Endothelial cell of umbilical vein (primary cell): Measurements from ENCODE around the gene GALNT17. TPM values are rescaled to one million over a fixed set of nuclear protein-coding genes. Genes with fewer than 3 reads are reported as not detected.

Experiments used
- BruUV-seq: library from RNA; stranded (reverse); fragments of 400-500 nt; replicated peaks from 2 replicates; lab custom pipeline; 2021; lab: Mats Ljungman, UMichigan
- CTCF ChIA-PET: fragments of 300-600, 350-600 bp; sonication (Branson Sonifier 250); formaldehyde crosslinking; loops from one replicate; lab custom pipeline; 2021; ENCODE audit warnings: antibody characterized with exemption, inconsistent platforms; lab: Charles Lee
- POLR2A ChIA-PET: fragments of 300-600, 350-600 bp; sonication (Branson Sonifier 250); formaldehyde crosslinking; loops from one replicate; lab custom pipeline; 2021; ENCODE audit warnings: antibody characterized with exemption, inconsistent platforms; lab: Charles Lee
- DNase-seq: peaks from one replicate; pipeline ENCODE4 v3.0.0-alpha.2; 2011; ENCODE audit warnings: low read depth, low spot score
- FAIRE-seq: peaks from 2 replicates; lab custom pipeline; 2011; peaks lifted over from hg19 to GRCh38; lab: Jason Lieb, UNC
- H2AFZ ChIP-seq: 2 replicates; pipeline ENCODE4 v1.6.0; 2012; ENCODE audit warnings: low read depth, low read length, control low read depth, inconsistent platforms
- H3K27ac ChIP-seq: 2 replicates; pipeline ENCODE4 v1.5.1; 2011; ENCODE audit warnings: low read depth, mild to moderate bottlenecking, control low read depth, low read length, moderate library complexity; ENCODE audit not compliant: insufficient read depth
- H3K27me3 ChIP-seq, 2 experiments: 2 replicates each; pipeline versions ENCODE4 v1.6.0 to v1.6.1; 2011; ENCODE audit warnings: low read length in 2 of 2, mixed read lengths in 1 of 2; ENCODE audit not compliant: control insufficient read depth in 2 of 2, insufficient read depth in 2 of 2
- H3K36me3 ChIP-seq, 2 experiments: 2 replicates in 1 of 2; 3 replicates in 1 of 2; pipeline ENCODE4 v1.5.1; 2011; ENCODE audit warnings: low read length in 2 of 2, mild to moderate bottlenecking in 1 of 2, moderate library complexity in 1 of 2; ENCODE audit not compliant: control insufficient read depth in 2 of 2, insufficient read depth in 2 of 2; ENCODE audit errors: extremely low read depth in 1 of 2
- H3K4me1 ChIP-seq: 3 replicates; pipeline ENCODE4 v1.5.1; 2011; ENCODE audit warnings: mild to moderate bottlenecking, low read length; ENCODE audit not compliant: control insufficient read depth, insufficient read depth; ENCODE audit errors: extremely low read depth
- H3K4me2 ChIP-seq: 2 replicates; pipeline ENCODE4 v1.6.1; 2011; ENCODE audit warnings: low read length, control low read depth, mixed read lengths; ENCODE audit not compliant: insufficient read depth
- H3K4me3 ChIP-seq, 3 experiments: fragments of 200-600 bp in 1 of 3; sonication (generic), shearing (Covaris generic) in 1 of 3; replicated peaks in 1 of 3; 2 replicates each; pipeline ENCODE4 v1.5.1; 2011 to 2016; ENCODE audit warnings: control low read depth in 3 of 3, low read length in 3 of 3, mild to moderate bottlenecking in 2 of 3, inconsistent platforms in 1 of 3, low read depth in 1 of 3, moderate library complexity in 1 of 3; ENCODE audit not compliant: insufficient read depth in 1 of 3
- H3K79me2 ChIP-seq: 2 replicates; pipeline ENCODE4 v1.6.0; 2012; ENCODE audit warnings: low read length, inconsistent platforms; ENCODE audit not compliant: control insufficient read depth, insufficient read depth
- H3K9ac ChIP-seq: replicated peaks from 2 replicates; pipeline ENCODE3; 2011; ENCODE audit warnings: low read length, control low read depth; ENCODE audit not compliant: insufficient read depth; ENCODE audit errors: extremely low read depth
- H3K9me1 ChIP-seq: replicated peaks from 3 replicates; pipeline ENCODE4 v1.6.0; 2011; ENCODE audit warnings: mild to moderate bottlenecking, low read length; ENCODE audit not compliant: control insufficient read depth, insufficient read depth; ENCODE audit errors: extremely low read depth
- H3K9me3 ChIP-seq: replicated peaks from 2 replicates; pipeline ENCODE4 v1.5.1; 2012; ENCODE audit warnings: low read length, inconsistent platforms; ENCODE audit not compliant: control insufficient read depth, insufficient read depth
- H4K20me1 ChIP-seq: replicated peaks from 2 replicates; pipeline ENCODE3; 2011; ENCODE audit warnings: mild to moderate bottlenecking, low read length; ENCODE audit not compliant: control insufficient read depth, insufficient read depth; ENCODE audit errors: extremely low read depth
- EZH2 ChIP-seq: IDR thresholded peaks from 2 replicates; pipeline ENCODE4 v1.6.1; 2012; ENCODE audit warnings: borderline replicate concordance, low read depth, mild to moderate bottlenecking, moderate library complexity, low read length, inconsistent platforms; ENCODE audit not compliant: severe bottlenecking
- FOS ChIP-seq: IDR thresholded peaks from 2 replicates; pipeline ENCODE4 v1.6.1; 2011; ENCODE audit warnings: mild to moderate bottlenecking, low read length, moderate library complexity, borderline replicate concordance; ENCODE audit not compliant: insufficient read depth
- GATA2 ChIP-seq: IDR thresholded peaks from 2 replicates; pipeline ENCODE4 v1.7.0; 2011; ENCODE audit warnings: low read depth, mild to moderate bottlenecking, moderate library complexity, mixed read lengths, low read length; ENCODE audit not compliant: insufficient read length, insufficient read depth
- JUN ChIP-seq: IDR thresholded peaks from 2 replicates; pipeline ENCODE4 v1.6.1; 2011; ENCODE audit warnings: borderline replicate concordance, low read depth; ENCODE audit not compliant: insufficient read length, insufficient read depth
- MYC ChIP-seq: IDR thresholded peaks from one replicate; pipeline ENCODE4 v1.6.1; 2011; ENCODE audit warnings: mild to moderate bottlenecking, low read depth, low read length
- POLR2A ChIP-seq: IDR thresholded peaks from 2 replicates; pipeline ENCODE4 v1.6.1; 2012; ENCODE audit warnings: low read depth, mild to moderate bottlenecking, control low read depth, low read length
- POLR2AphosphoS5 ChIP-seq: IDR thresholded peaks from 2 replicates; pipeline ENCODE4 v1.6.1; 2012; ENCODE audit warnings: low read depth, mild to moderate bottlenecking, control low read depth, low read length, moderate library complexity; ENCODE audit not compliant: insufficient read depth
- dilution Hi-C: fragments of 300-500 bp; cut with MboI; formaldehyde crosslinking; loops from one replicate; pipeline ENCODE4 v1.15.0; 2019; ENCODE audit warnings: low sequenced_read_pairs; ENCODE audit not compliant: extremely low pct_ligation_motif_present
- intact Hi-C: fragments of 100-400 bp; cut with micrococcal nuclease; formaldehyde crosslinking; loops from one replicate; pipeline ENCODE4 v1.10.0; 2022
- polyA plus RNA-seq, 4 experiments: library from polyadenylated mRNA; depleted of rRNA in 3 of 4; stranded (reverse) in 3 of 4; unstranded in 1 of 4; fragments of >200 nt; gene quantifications; 2 replicates each; pipeline versions ENCODE4 v1.2.1 to v1.2.3, GENCODE V29; 2011 to 2012; ENCODE audit warnings: missing spikeins in 1 of 4
- total RNA-seq: library from RNA; stranded (reverse); gene quantifications from 2 replicates; pipeline ENCODE4 v1.2.3, GENCODE V29; 2021
- TF ChIP-seq, protein P1 (sequence below), 2 donors: IDR thresholded peaks; 1 replicate in 1 of 2; 2 replicates in 1 of 2; pipeline ENCODE4 v1.5.1; 2011; ENCODE audit warnings: low read length in 2 of 2, mild to moderate bottlenecking in 2 of 2, moderate library complexity in 2 of 2, control low read depth in 1 of 2, inconsistent platforms in 1 of 2, low read depth in 1 of 2; ENCODE audit not compliant: insufficient read depth in 1 of 2; ENCODE audit errors: extremely low read depth in 1 of 2
- TF ChIP-seq, protein P2 (sequence below): IDR thresholded peaks from 2 replicates; pipeline ENCODE4 v1.6.1; 2011; ENCODE audit not compliant: insufficient read depth, insufficient read length

The GALNT17 gene
- total and polyA plus RNA-seq, 2 donors (not counting 3 experiments of a cell fraction or from before 2014, with no cell fraction given), result not detected

DNA sequence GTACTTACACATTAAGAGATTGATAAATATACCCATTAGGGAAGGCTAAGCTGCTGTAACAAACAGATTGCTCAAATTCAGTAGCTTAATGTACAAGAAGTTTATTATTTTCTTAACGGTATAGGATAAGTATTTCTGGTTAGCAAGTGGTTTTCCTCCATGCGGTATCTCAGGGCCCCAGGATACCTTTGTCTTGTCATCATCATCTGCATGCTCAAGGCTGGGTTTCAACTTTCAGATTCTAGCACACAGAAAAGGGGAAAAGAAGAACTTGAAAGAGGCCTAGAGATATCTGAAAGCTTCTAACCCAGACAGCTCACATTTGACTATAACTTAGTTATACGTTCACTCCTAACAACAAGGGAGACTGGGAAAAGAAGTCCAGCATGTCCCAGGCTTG is 11.8 kb upstream of the GALNT17 start:
- POLR2A ChIA-PET, result no interaction called here

More for the DNA sequence above, 11.8 kb upstream of the GALNT17 start:
- H3K79me2 ChIP-seq, result no peaks in the 10 kb centered on the region
- CTCF ChIA-PET, result no interaction called here
- H4K20me1 ChIP-seq, result no peaks in the 10 kb centered on the region
- TF ChIP-seq MYC (no peak), JUN (no peak), GATA2 (no peak), POLR2AphosphoS5 (no peak), EZH2 (no peak), FOS (no peak), POLR2A (no peak)
- TF ChIP-seq, protein P1, sequence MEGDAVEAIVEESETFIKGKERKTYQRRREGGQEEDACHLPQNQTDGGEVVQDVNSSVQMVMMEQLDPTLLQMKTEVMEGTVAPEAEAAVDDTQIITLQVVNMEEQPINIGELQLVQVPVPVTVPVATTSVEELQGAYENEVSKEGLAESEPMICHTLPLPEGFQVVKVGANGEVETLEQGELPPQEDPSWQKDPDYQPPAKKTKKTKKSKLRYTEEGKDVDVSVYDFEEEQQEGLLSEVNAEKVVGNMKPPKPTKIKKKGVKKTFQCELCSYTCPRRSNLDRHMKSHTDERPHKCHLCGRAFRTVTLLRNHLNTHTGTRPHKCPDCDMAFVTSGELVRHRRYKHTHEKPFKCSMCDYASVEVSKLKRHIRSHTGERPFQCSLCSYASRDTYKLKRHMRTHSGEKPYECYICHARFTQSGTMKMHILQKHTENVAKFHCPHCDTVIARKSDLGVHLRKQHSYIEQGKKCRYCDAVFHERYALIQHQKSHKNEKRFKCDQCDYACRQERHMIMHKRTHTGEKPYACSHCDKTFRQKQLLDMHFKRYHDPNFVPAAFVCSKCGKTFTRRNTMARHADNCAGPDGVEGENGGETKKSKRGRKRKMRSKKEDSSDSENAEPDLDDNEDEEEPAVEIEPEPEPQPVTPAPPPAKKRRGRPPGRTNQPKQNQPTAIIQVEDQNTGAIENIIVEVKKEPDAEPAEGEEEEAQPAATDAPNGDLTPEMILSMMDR (IDR thresholded peaks at IDR 0.05; ENCODE audit: extremely low read depth in 1 of 2, insufficient read depth in 1 of 2, low read depth in 1 of 2, low read length in 2 of 2), result no peak
- TF ChIP-seq, protein P2, sequence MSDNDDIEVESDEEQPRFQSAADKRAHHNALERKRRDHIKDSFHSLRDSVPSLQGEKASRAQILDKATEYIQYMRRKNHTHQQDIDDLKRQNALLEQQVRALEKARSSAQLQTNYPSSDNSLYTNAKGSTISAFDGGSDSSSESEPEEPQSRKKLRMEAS, result no peak
- peaks cover 4% of the 10 kb centered on the region for H3K9me3 ChIP-seq
- H3K36me3 ChIP-seq, result no peaks in the 10 kb centered on the region
- no peaks in the 10 kb centered on the region for H3K27me3 ChIP-seq
- intact Hi-C loops, result no loop called here
- DNase-seq, result no peak
- H3K4me2 ChIP-seq, result no peak overlapping the region
- no TSS peak for BruUV-seq
- FAIRE-seq, result no peak
- no peak overlapping the region for H2AFZ ChIP-seq
- H3K4me3 ChIP-seq, result no peak overlapping the region
- dilution Hi-C loops, result no loop called here
- H3K27ac ChIP-seq, result no peak overlapping the region
- no peaks in the 10 kb centered on the region for H3K4me1 ChIP-seq
- H3K9me1 ChIP-seq, result no peaks in the 10 kb centered on the region
- no peak overlapping the region for H3K9ac ChIP-seq
